Measurements from ENCODE around the gene DCTN2.
"Not testable (repeated sequence)": the region's sequence is repeated elsewhere in the genome, so short reads cannot be mapped to it uniquely, and the experiment has no call there.

Gene DCTN2

DNA sequence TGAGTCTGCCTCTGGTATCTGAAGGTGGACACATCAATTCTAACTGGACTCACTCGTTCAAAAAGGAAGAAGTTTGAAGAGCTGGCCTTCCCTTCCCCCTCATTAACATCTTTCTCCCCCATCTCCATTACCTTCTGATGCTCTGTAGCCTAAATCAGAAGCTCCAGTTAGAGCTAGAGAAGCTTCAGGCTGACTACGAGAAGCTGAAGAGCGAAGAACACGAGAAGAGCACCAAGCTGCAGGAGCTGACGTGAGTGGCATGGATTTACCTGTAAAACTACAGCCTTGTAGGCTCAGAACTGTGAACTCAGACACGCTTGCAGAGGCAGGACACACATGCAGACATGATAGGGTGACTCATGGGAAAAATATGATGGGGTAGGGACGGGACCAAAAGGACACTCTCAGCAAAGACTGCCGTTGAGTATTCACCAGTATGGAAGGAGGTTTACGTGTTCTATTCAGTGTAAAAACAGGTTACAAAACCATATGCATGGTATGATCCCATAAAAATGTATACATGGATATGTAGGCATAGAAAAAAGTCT is 29.7 kb upstream of the DCTN2 start:
- no peak for DNase-seq

DNA sequence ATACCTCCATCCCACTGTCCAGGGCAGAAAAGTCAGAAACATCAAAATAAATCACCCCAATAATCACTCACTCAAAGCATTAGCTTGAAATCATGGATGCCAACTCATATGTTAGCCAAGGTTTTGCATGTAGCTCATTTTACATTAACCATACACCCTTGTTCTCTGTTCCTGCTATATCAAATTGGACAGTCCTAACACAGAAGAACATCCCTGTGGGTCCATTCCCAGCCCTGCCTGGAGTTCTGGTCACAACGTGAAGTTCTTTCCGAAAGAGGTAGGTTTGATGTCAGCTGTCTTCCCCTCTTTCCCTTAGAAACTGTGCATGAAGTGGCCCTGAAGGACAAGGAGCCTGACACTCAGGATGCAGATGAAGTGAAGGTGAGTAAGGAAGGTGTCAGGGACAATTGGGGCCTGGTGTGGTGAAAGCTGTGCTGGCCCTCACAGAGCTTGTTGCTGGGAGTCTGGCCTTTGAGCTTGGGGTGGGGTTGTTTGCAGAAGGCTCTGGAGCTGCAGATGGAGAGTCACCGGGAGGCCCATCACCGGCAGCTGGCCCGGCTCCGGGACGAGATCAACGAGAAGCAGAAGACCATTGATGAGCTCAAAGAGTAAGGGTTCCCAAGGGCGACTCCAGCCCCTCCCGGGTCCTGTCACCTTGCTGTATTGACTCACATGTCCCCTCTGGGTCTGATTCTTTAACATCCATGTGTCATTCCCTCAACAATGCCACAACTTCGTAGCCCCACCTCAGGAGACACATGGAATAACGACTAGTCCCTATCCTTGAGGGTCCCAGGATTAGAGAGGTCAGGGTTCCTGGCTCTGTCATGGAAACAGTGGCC is 29.0 kb upstream of the DCTN2 start:
- no peak for DNase-seq

DNA sequence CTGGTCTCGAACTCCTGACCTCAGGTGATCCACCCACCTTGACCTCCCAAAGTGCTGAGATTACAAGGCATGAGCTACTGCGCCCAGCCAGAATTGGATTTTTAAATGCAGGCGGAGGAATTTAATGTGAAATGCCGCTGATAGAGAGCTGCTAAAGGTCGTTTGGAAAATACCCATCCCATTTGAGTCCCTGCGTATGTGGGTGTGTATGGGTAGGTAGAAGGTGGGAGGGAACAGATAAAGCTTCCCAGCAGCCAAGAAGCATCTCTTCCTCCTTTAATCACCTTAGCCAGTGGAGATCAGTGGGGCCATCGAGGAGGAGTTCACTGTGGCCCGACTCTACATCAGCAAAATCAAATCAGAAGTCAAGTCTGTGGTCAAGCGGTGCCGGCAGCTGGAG is 27.8 kb upstream of the DCTN2 start:
- DNase-seq = no peak

DNA sequence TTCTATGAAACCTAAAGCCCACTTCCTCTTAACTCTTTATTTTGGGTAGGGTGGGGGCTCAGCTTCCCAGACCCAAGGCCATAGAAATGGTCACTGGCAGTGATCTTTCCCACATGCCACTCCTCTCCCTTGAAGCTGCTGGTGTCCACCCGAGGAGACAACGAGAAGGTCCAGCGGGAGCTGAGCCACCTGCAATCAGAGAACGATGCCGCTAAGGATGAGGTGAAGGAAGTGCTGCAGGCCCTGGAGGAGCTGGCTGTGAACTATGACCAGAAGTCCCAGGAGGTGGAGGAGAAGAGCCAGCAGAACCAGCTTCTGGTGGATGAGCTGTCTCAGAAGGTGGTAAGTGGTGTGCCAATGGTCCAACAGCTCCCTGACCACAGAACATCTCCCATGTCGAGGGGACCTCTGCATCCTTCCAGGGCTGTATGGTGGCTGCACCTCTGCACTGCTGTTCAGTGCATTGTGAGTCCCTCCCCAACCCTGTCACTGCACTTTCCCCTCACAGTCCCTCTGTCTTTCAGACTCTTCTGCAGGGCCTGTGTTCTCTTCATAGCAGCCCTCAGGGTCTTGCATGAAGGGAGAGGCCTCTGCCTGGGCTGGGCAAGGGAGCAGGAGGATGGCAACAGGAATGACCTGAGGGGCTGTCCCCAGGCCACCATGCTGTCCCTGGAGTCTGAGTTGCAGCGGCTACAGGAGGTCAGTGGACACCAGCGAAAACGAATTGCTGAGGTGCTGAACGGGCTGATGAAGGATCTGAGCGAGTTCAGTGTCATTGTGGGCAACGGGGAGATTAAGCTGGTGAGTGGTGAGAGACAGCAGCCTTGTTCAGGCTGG is 25.2 kb upstream of the DCTN2 start:
- DNase-seq = no peak

DNA sequence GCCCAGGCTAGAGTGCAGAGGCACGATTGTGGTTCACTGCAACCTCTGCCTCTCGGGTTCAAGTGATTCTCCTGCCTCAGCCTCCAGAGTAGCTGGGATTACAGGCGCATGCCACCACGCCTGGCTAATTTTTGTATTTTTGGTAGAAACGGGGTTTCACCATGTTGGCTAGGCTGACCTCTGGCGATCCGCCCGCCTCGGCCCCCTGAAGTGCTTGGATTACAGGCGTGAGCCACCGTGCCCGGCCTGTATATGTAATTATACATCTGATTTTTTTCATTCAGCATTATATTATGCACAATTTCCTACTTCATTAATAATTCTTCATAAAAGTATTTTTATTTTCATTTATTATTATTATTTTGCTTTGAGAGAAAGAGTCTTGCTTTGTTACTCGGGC is 23.4 kb upstream of the DCTN2 start:
- DNase-seq = not testable (repeated sequence)

DNA sequence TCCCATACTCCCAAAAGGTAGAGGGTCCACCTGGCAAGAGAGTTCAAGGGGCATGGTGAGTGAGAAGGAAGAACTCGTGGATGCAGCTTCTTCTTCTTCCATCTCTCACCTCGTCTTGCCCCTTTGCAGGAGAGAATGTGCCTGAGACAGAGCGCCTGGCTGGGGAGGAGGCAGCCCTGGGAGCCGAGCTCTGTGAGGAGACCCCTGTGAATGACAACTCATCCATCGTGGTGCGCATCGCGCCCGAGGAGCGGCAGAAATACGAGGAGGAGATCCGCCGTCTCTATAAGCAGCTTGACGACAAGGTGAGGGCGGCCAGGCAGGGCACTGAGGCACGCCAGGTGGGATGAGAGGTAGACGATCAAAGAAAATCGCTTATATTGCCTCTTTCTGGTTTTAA is 22.9 kb upstream of the DCTN2 start:
- DNase-seq = no peak

DNA sequence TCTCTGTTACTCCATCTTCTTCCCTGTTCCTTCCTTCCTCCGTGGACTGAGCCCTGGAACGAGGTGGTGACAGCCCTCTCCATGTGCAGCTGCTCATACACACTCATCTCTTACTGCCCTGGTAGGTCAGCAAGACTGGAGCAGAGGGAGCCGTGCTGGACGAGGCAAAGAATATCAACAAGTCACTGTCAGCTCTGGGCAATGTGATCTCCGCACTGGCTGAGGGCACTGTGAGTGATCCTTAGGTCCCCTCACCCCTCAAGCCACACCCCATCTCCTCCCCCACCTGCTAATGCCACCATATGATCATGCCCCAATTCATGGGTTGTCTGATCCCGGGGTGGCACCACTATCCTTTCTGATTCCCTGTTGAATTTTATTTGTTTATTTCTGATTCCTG is 21.8 kb upstream of the DCTN2 start:
- DNase-seq = no peak

DNA sequence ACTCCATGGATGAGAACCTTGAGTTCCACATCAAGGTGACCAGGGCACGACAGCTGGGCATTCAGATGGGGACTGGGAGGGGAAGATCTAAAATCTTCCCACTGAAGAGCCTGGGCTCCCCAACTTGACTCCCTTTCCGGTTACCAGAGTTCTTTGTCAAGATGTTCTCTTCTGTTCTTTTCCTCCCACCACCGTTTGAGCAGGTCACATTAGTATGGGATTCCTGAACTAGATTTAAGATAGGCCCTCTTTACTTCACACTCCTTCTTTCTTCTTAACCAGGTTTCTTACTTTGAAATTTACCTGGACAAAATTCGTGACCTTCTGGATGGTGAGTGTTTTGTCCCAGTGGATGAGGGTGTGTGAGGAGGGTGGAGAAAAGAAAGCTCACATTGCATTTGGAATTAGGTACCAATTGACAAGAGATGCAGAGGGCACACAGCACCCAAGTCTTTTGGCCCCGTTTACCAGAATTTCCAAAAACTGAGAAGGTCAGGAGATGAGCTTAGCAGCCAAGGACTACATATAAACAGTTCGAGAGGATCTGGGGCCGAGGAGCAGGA is 17.3 kb upstream of the DCTN2 start:
- no peak for DNase-seq

DNA sequence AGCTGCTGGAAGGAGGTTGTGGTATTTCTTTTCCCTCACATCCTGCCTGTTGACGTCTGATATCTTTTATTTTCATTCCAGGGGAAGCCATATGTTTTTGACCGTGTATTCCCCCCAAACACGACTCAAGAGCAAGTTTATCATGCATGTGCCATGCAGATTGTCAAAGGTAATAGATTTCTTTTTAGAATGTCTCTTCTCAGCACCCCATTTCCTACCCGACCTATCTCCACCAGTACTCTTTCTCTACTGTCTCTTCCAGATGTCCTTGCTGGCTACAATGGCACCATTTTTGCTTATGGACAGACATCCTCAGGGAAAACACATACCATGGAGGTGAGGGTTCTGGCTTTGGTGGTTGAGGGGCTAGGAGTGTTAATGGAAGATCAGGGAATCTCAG is 16.4 kb upstream of the DCTN2 start:
- no peak for DNase-seq

DNA sequence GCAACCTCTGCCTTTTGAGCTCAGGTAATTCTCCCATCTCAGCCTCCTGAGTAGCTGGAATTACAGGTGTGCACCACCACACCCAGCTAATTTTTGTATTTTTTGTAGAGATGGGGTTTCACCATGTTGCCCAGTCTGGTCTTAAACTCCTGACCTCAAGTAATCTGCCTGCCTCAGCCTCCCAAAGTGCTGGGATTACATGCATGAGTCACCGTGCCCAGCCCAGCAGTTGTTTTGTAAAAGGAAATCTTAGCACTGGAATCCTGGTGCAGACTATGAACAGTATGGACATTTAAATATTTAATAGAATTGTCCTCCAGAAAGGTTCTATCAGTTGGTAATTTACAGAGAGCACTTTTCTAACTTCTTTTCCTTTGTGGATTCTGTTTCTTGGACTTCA is 14.1 kb upstream of the DCTN2 start:
- DNase-seq = not testable (repeated sequence)

DNA sequence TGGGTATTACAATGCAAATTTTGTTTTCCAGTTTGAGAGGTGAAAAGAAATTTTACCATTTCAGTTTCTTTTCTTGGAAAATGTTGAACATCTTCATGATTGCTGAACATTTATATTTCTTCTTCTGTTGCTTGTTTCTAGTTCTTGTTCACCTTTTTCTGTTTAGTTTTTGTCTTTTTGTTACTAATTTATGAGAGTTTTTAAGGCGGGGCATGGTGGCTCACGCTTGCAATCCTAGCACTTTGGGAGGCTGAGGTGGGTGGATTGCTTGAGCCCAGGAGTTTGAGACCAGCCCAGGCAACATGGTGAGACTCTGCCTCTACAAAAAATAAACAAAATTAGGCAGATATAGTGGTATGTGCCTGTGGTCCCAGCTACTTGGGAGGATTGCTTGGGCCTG is 13.5 kb upstream of the DCTN2 start:
- DNase-seq = no peak

DNA sequence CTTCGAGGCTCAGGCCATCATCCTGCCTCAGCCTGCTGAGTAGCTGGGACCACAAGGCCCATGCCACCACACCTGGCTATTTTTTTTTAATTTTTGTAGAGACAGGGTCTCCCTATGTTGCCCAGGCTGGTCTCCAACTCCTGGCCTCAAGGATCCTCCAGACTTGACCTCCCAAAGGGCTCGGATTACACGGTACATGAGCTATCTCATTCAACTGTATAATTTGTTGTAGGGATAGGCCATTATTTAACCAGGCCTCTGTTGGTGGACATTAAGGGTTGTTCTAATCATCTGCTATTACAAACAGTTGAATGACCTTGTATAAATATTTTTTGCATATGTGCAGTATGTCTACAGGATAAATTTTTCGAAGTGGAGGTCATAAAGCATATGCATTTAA is 11.9 kb upstream of the DCTN2 start:
- no peak for DNase-seq

DNA sequence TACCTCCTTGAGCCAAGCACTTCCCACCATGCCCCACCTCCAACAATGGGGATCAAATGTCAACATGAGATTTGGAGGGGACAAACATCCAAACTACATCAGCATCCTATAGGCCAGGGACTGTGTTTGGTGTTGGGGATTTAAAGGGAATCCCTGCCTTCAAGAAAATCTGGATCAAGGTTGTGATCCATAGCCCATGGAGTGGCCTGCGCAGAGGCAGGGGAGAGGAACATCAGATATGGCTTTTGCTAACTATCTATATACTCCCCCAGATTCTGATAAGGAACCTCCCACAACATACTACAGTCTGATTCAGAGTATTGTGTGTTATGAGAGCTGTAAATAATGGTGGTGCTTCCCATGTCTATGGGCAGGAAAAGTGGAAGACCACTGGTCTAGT is 7.9 kb upstream of the DCTN2 start:
- no peak for DNase-seq

DNA sequence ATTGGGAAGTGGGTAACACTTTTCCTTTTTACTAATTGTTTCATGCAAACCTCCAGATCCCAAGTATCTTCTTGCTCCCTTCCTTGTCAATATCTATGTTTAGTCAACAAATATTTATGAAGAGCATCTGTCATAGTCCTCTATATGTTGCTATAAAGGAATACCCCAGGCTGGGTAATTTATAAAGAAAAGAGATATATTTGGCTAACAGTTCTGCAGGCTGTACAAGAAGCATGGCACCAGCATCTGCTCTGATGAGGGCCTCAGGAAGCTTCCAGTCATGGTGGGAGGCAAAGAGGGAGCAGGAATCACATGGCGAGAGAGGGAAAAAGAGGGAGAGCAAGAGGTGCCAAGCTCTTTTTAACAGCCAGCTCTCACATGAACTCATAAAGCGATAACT is 7.5 kb upstream of the DCTN2 start:
- DNase-seq = no peak

DNA sequence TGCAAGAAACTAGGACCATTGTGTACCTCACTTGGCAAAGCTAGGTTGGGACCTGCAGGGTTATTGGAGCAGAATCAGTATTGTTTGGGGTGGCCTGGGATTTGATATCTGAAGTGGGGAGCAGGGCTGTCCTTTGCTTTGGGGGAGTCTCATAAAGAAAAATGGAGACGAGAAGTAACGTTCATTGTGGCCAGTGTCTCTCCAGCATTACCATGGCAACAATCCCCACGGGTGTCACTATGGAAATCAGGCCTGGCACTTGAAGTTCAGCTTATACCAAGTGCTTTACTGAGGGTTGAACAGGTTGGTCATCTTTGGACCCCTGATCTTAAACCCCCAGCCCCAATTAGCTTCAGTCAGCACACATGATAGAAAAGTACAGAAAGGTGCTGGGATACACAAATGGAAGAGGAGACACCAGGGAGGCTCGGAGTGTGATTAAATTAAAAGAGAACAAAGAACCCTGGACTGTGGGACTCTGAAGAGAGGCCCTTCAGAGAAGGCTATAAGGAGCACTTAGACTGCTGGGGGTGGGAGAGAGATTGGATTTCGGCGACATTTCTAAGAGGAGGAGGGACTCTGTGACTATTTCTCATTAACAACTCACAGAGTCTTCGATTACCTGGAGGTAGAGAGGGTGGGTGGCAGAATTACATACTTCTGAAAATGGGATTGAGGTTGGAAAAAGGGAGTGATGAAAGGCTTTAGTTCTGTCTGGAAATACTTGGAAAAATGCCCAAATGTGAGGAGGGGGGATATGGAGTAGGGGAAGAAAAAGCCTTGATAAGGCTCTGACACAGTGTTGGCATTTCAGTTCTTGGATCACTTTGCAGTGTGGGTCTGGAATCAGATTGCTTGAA is 6.6 kb upstream of the DCTN2 start:
- DNase-seq = peak; percentile 75 to 79

DNA sequence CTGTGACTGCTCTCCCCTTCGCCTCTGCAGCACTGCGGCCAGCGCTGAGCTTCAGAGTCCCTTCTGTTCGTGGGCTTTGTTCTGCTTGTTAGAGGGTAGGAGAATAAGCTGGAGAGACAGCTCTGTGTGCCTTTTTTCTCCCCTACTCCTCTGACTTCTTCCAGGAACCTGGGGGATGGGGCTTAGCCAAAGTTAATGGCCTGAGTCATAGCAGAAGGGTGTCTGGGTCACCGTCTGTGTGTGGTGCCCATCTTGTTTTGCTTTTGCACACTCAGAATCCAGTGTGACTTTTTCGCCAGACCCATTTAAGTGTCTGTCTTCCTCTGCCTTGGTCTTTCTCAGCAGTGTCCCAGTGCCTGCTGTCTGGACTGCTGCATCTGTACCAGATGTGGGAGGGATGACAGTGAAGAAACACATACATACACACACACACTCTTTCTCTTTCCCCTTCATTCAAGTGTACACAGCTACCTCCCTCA is 5.9 kb upstream of the DCTN2 start:
- peak in 1 of 2 experiments; percentile 24 for DNase-seq

DNA sequence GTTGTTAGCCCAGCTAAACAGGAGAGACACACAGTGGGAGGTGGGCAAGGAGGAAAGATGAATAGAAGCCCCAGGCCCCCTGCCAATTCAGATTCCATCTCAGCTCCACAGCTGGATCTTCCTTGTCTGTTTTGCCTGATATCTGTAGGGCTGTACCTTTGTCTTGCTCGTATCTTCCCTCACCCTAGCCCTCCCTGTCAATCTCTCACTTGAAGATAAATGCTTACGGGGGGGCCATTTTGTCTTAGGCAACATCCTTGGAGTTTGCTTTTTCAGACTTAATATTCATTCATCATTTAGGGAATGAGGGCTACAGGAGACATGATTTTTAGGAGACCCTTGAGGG is 5.3 kb upstream of the DCTN2 start:
- DNase-seq = no peak

DNA sequence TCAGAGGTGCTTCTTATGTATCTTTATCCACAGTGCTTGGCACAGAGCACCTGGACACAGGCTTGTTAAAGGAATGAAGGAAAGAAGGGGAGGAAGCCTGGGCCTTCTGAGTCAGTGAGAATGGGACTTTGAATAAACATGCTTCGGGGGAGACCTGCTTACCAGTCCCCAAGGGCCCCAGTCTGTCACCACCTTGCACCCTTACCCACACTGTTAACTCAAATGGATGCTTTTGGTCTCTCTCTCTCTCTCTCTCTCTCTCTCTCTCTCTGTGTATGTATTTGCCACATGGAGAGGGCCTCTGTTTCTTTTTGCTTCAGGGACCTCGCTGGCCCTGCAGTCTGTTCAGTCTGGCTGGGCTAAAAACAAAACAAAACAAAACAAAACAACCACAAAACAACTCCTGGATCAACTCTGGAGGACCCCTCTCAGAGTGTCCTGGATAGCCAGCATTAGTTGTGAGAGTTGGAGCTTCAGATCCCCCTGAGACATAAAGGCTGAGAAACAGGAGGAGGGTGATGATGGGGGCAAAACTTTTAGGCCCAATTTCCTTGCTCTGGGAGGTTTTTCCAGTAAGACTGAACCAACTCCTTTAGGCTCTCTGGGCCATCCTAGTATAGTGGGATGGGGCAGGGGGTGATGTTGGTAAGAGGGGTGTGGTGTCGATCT is 4.8 kb upstream of the DCTN2 start:
- DNase-seq = no peak

DNA sequence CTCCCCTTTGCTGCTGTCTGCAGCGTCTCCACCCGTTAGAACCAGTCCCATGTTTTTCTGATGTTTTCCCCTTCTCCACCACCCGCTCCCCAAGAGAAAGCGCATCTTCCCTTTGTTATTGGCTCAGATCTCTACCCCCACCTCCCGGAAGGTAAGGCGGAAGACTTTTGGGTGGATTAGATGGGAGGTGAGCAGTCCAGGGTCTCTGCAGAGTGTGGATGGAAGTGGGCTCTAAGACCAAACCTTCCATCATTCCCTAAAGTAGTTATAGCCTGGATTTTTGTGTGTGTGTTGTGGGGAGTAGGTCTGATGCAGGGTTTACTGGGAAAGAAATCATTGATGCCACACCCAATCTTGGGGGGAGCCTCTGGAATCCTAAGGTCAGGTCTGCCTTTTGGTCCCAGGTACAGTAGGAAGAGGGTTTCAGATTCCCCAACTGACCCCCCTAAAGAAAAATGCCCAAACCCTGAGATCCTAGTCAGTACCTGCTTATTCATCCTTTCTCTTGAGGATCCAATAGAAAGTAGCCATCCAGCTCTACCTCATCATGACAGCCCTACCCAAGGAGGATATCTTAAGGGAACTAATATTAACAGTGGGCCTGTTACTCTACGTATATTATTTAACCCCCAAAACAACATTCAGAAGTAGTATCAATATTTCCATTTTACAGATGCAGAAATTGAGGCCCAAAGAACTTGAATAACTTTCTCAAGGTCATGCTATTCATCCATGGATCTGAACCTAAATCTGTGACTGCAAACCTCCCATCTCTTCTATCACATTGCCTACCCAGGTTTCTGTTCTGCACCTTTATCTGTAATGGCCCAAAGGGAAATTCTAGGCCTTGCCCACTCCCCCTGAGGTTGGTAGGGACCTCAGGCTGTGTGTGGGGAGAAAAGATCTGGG is 3.9 kb upstream of the DCTN2 start:
- no peak for DNase-seq

DNA sequence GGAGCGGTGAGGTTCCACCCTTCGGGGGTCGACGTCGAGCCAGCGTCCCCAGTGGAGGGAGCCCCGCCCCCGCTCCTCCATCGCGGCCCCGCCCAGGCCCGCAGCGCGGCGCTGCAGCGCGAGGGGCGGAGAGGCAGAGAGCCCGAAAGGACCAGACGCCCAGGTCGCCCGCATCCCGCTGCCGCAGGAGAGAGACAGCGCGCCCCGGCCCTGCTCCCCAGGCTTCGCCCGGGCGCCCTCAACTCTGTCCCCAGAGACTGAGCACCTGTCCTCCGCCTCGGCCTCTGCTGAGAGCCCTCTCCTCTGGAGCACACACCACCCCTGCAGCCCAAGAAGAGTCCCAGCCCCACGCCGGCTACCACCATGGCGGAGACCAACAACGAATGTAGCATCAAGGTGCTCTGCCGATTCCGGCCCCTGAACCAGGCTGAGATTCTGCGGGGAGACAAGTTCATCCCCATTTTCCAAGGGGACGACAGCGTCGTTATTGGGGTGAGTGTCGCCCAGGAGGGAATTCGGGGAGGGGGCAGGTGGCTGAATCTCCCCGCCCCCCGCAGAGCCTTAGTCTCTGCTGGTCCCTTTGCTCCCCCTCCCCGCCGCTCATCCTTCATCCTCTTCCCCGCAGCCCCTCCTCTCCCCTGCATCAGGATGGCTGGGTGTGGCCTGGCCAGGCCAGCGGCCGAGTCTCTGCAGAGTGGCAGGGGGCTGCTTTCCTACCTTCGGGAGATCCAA is 3.1 kb upstream of the DCTN2 start, which contains the start of gene KIF5A:
KIF5A (plus strand) TSS at position 136 of the 732 bp plus-strand sequence; CDS start at position 364, 228 bp downstream.
- DNase-seq = peak; percentile 25 to 78

All from NCI-H526 (cell line).